HUES6 (cell line): ENCODE measurements around the gene CUX1.
A peak's percentile ranks its signal among the peaks of the same experiment; 100 is the strongest.

Experiments
- H3K27ac ChIP-seq: 2 replicates; pipeline ENCODE4 v1.7.0; 2013; ENCODE audit warnings: low read depth, mild to moderate bottlenecking, low read length, inconsistent platforms
- H3K27me3 ChIP-seq: 2 replicates; pipeline ENCODE4 v1.6.1; 2013; ENCODE audit warnings: low read length; ENCODE audit not compliant: control insufficient read depth, insufficient read depth
- H3K36me3 ChIP-seq: 2 replicates; pipeline ENCODE4 v1.6.1; 2013; ENCODE audit warnings: low read length; ENCODE audit not compliant: control insufficient read depth, insufficient read depth
- H3K4me1 ChIP-seq: 2 replicates; pipeline ENCODE4 v1.6.1; 2013; ENCODE audit warnings: low read length; ENCODE audit not compliant: control insufficient read depth, insufficient read depth
- H3K4me3 ChIP-seq: 2 replicates; pipeline ENCODE4 v1.5.1; 2013; ENCODE audit warnings: low read depth, low read length
- H3K9ac ChIP-seq: one replicate; pipeline ENCODE4 v1.6.1; 2013; ENCODE audit warnings: mild to moderate bottlenecking, low read length
- H3K9me3 ChIP-seq: 2 replicates; pipeline ENCODE4 v1.6.1; 2013; ENCODE audit warnings: low read depth, low read length; ENCODE audit not compliant: control insufficient read depth, insufficient read depth

CUX1 gene

DNA sequence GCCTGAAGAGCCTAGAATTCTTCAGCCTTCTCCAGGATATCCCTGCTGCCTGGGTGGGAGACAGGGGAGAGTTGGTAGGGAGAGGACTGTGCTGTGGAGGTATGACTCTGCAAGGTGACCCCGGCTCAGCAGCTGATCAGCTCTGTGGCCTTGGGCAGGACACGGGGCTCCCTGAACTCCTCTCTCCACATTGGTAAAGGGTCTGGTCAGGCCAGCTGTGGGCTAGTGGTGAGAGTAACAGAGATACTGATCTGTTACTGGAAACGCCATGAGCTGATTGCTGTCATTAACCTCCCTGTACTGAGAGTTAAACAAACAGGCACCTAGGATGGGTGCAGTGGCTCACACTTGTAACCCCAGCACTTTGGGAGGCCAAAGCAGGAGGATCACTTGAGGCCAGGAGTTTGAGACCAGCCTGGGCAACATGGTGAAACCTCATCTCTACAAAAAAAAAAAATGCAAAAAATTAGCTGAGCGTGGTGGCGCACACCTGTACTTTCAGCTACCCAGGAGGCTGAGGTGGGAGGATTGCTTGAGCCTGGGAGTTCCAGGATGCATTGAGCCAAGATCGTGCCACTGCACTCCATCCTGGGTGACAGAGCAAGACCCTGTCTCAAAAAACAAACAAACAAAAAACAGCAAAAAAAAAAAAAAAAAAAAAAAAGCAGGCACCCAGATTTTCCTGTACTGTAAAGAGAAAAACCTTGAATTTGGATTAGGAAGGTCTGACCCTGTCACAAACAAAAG, 151.5 kb downstream of the CUX1 start:
- H3K4me1 ChIP-seq = peaks cover 24% of the 10 kb centered on the region; the same call in 1 of the 2 replicates
- no peaks in the 10 kb centered on the region for H3K36me3 ChIP-seq
- no peaks in the 10 kb centered on the region for H3K27me3 ChIP-seq
- no peak overlapping the region for H3K4me3 ChIP-seq
- 0 out of 2 replicates have a peak overlapping the region, but pooled peaks have one; percentile 37 for H3K27ac ChIP-seq
- no peaks in the 10 kb centered on the region for H3K9me3 ChIP-seq
- no peak overlapping the region for H3K9ac ChIP-seq

- Histone ChIP-seq H3K4me1 (peaks cover 18% of the 10 kb centered on the region; the same call in 1 of the 2 replicates), H3K27ac (no peak overlapping the region), H3K9ac (no peak overlapping the region), H3K36me3 (no peaks in the 10 kb centered on the region), H3K9me3 (no peaks in the 10 kb centered on the region), H3K27me3 (no peaks in the 10 kb centered on the region), H3K4me3 (no peak overlapping the region)
These were observed 152.7 kb downstream of the CUX1 start for GRCh38 chr7:101969997-101970585.

GRCh38 chr7:101970801-101971200, 153.4 kb downstream of the CUX1 start:
- Histone ChIP-seq H3K9me3 (no peaks in the 10 kb centered on the region), H3K27ac (no peak overlapping the region)

GRCh38 chr7:101971457-101971856, 154.0 kb downstream of the CUX1 start:
- Histone ChIP-seq H3K27me3 (no peaks in the 10 kb centered on the region), H3K4me3 (no peak overlapping the region), H3K36me3 (no peaks in the 10 kb centered on the region), H3K27ac (no peak overlapping the region), H3K9me3 (no peaks in the 10 kb centered on the region), H3K4me1 (peaks cover 21% of the 10 kb centered on the region; the same call in 1 of the 2 replicates), H3K9ac (no peak overlapping the region)

More at GRCh38 chr7:101970801-101971200, 153.4 kb downstream of the CUX1 start:
- Histone ChIP-seq H3K27me3 (no peaks in the 10 kb centered on the region), H3K4me3 (no peak overlapping the region), H3K4me1 (peaks cover 21% of the 10 kb centered on the region; the same call in 1 of the 2 replicates), H3K36me3 (no peaks in the 10 kb centered on the region), H3K9ac (no peak overlapping the region)

DNA sequence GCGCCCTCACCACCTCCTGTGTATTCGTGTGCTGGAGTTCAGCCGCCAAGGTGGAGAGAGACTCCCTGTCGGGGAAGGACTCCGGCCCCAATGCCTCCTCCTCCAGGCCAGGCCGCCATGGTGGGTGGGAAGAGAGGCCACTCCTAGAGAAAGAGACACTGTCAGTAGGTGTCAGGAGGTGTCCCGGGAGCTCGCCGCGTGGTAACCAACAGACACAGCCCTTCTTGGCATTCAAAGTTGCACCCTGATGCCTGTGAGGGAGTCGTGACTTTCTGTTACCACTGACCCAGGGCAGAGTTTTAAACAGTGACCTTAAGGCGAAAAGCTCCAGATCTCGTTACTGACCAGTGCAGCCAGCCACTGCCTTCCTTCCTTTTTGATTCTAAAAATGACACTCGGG, 155.2 kb downstream of the CUX1 start:
- no peaks in the 10 kb centered on the region for H3K9me3 ChIP-seq
- no peak overlapping the region; the same call in 1 of the 2 replicates for H3K27ac ChIP-seq
- peaks cover 21% of the 10 kb centered on the region; the same call in 1 of the 2 replicates for H3K4me1 ChIP-seq
- H3K4me3 ChIP-seq = no peak overlapping the region
- H3K27me3 ChIP-seq = no peaks in the 10 kb centered on the region
- no peaks in the 10 kb centered on the region for H3K36me3 ChIP-seq
- no peak overlapping the region for H3K9ac ChIP-seq

DNA sequence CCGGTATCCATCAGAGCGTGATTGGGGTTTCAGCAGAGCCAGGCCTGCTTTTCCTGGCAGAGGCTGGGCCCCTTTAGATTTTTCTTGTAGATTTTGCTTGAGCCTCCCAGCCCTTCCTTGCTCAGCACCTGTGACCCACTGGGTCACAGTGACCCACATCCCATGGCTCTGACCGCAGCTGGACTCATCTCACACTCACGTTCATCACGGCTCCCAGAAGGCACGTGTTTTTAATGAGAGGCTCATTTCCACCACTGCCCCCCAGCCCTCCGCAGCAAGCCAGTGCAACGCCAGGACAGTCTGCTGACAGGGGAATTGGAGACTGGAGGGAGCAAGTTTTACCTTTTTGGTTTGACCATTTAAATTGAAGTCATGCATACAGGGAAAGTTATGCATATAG, 155.7 kb downstream of the CUX1 start:
- peaks cover 21% of the 10 kb centered on the region; the same call in 1 of the 2 replicates for H3K4me1 ChIP-seq
- H3K9ac ChIP-seq = no peak overlapping the region
- H3K36me3 ChIP-seq = no peaks in the 10 kb centered on the region
- no peak overlapping the region for H3K4me3 ChIP-seq
- no peak overlapping the region; the same call in 1 of the 2 replicates for H3K27ac ChIP-seq
- H3K9me3 ChIP-seq = no peaks in the 10 kb centered on the region
- H3K27me3 ChIP-seq = no peaks in the 10 kb centered on the region

DNA sequence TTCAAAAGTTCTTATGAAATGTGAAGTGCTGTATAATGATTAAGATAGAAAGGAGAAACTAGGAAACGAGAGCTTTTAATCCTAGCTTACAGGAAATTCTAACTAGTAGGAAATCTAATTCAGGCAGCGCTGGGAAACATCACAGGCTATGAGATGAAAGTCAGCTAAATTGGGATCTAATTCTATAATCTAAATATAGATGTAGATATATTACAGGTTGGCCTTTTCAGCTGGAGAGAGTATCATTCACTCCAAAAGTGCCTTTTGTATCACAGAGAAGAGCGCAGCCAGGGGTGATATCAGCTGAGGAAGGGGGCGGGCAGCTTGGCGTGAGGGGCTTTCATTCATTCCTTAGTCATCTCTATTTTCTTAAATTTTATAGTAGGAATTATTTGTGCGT, 157.0 kb downstream of the CUX1 start:
- Histone ChIP-seq H3K27ac (no peak overlapping the region), H3K4me3 (no peak overlapping the region), H3K36me3 (peaks cover 5% of the 10 kb centered on the region), H3K9ac (no peak overlapping the region), H3K9me3 (no peaks in the 10 kb centered on the region), H3K27me3 (no peaks in the 10 kb centered on the region), H3K4me1 (peaks cover 20% of the 10 kb centered on the region; the same call in 1 of the 2 replicates)

DNA sequence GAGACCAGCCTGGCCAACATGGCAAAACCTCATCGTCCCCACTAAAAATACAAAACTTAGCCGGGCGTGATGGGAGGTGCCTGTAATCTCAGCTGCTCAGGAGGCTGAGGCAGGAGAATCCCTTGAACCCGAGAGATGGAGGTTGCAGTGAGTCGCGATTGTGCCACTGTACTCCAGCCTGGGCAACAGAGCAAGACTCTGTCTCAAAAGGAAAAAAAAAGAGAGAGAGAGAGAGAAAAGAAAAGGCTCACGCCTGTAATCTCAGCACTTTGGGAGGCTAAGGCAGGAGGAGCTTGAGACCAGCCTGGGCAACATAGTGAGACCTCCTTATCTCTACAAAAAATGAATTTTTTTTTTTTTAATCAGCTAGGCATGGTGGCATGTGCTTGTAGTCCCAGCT, 157.6 kb downstream of the CUX1 start:
- Histone ChIP-seq H3K9ac (no peak overlapping the region), H3K4me1 (peaks cover 14% of the 10 kb centered on the region; the same call in 1 of the 2 replicates), H3K27ac (no peak overlapping the region), H3K36me3 (peaks cover 5% of the 10 kb centered on the region), H3K4me3 (no peak overlapping the region), H3K27me3 (no peaks in the 10 kb centered on the region), H3K9me3 (no peaks in the 10 kb centered on the region)

GRCh38 chr7:101976411-101976810, 159.0 kb downstream of the CUX1 start:
- no peaks in the 10 kb centered on the region for H3K9me3 ChIP-seq
- H3K27me3 ChIP-seq = no peaks in the 10 kb centered on the region
- peaks cover 11% of the 10 kb centered on the region; the same call in 1 of the 2 replicates for H3K4me1 ChIP-seq
- H3K9ac ChIP-seq = no peak overlapping the region
- no peak overlapping the region for H3K27ac ChIP-seq
- peaks cover 5% of the 10 kb centered on the region for H3K36me3 ChIP-seq
- no peak overlapping the region for H3K4me3 ChIP-seq

- Histone ChIP-seq H3K4me3 (no peak overlapping the region), H3K27me3 (no peaks in the 10 kb centered on the region), H3K4me1 (peaks cover 14% of the 10 kb centered on the region; the same call in 1 of the 2 replicates), H3K9me3 (no peaks in the 10 kb centered on the region), H3K36me3 (peaks cover 5% of the 10 kb centered on the region), H3K27ac (no peak overlapping the region), H3K9ac (no peak overlapping the region)
These were observed 159.8 kb downstream of the CUX1 start for GRCh38 chr7:101977249-101977648.

GRCh38 chr7:101978683-101979082, 161.3 kb downstream of the CUX1 start:
- Histone ChIP-seq H3K4me1 (peaks cover 6% of the 10 kb centered on the region; the same call in 1 of the 2 replicates), H3K9me3 (peaks cover 5% of the 10 kb centered on the region; the same call in 1 of the 2 replicates)

More at GRCh38 chr7:101978683-101979082, 161.3 kb downstream of the CUX1 start:
- Histone ChIP-seq H3K4me3 (no peak overlapping the region), H3K27me3 (no peaks in the 10 kb centered on the region), H3K27ac (no peak overlapping the region), H3K9ac (no peak overlapping the region), H3K36me3 (peaks cover 9% of the 10 kb centered on the region)
